Thoracic aorta (tissue), 2 donors: ENCODE data around the gene MSH3. TPM values are rescaled to one million over a fixed set of nuclear protein-coding genes. Genes with fewer than 3 reads are reported as not detected.

Experiments
- ATAC-seq: fragments of 150-250 bp; one replicate; pipeline ENCODE4 v1.8.0; 2017; ENCODE audit warnings: low read depth; ENCODE audit not compliant: insufficient number of reproducible peaks, low FRiP score
- DNase-seq: peaks from one replicate; pipeline ENCODE4 v3.0.0-alpha.2; 2020; ENCODE audit warnings: low spot score
- H3K27ac ChIP-seq, 2 donors: fragments of 200-600 bp; sonication (generic); 1 replicate in 1 of 2; 2 replicates in 1 of 2; pipeline ENCODE4 v1.5.1; 2016; ENCODE audit warnings: mild to moderate bottlenecking in 2 of 2, moderate library complexity in 2 of 2
- H3K27me3 ChIP-seq: fragments of 200-600 bp; sonication (generic); replicated peaks from 2 replicates; pipeline ENCODE4 v1.6.0; 2016; ENCODE audit warnings: mild to moderate bottlenecking; ENCODE audit not compliant: insufficient read depth
- H3K36me3 ChIP-seq: fragments of 200-600 bp; sonication (generic); one replicate; pipeline ENCODE4 v1.5.1; 2016
- H3K4me1 ChIP-seq, 2 donors: fragments of 200-600 bp; sonication (generic); 1 replicate in 1 of 2; 2 replicates in 1 of 2; pipeline versions ENCODE4 v1.5.1 to v1.6.0; 2016; ENCODE audit warnings: low read depth in 2 of 2, mild to moderate bottlenecking in 1 of 2; ENCODE audit not compliant: control insufficient read depth in 1 of 2
- H3K4me3 ChIP-seq: fragments of 200-600 bp; sonication (generic); 2 replicates; pipeline ENCODE4 v1.5.1; 2016; ENCODE audit warnings: mild to moderate bottlenecking
- H3K9me3 ChIP-seq: fragments of 200-600 bp; sonication (generic); 2 replicates; pipeline ENCODE4 v1.5.1; 2016
- CTCF ChIP-seq: fragments of 200-600 bp; sonication (generic); IDR thresholded peaks from one replicate; pipeline ENCODE4 v1.5.1; 2019; ENCODE audit warnings: antibody characterized with exemption
- total RNA-seq, 2 donors: library from RNA; depleted of rRNA; stranded (reverse); fragments of >200 nt; gene quantifications; one replicate each; pipeline versions ENCODE4 v1.1.0 to v1.2.3, GENCODE V29; 2016

MSH3 gene
- total RNA-seq, 2 donors from 2014 or later: 12.3 to 12.9 TPM

DNA sequence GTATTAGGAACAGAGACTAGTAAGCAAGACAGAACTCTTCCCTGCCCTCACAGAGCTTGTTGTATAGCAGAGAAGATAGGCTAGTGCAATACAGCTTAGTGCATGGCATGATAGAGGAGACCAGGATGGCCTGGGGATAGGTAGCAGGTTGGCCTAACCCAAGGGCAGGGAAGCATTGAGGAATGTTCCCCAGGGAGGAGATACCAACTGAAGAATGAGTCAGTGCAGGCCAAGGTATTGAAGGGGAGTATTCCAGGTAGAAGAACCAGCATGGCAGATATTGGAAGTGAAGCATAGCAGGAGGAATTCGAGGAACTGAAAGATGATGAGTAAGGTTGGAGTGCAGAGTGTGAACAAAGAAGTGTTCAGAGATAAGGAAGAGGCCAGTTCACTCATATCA, 138.9 kb downstream of the MSH3 start:
- Histone ChIP-seq H3K27ac (no peak overlapping the region), H3K4me1 (peaks cover 0 to 4% of the 10 kb centered on the region in 2 donors), H3K36me3 (peaks cover 5% of the 10 kb centered on the region), H3K9me3 (no peaks in the 10 kb centered on the region), H3K27me3 (no peaks in the 10 kb centered on the region), H3K4me3 (no peak overlapping the region)
- no peak for TF ChIP-seq CTCF
- DNase-seq (no peak), ATAC-seq (no peak)

GRCh38 chr5:80796846-80797245, 142.4 kb downstream of the MSH3 start:
- TF ChIP-seq CTCF: no peak
- Histone ChIP-seq H3K4me3 (no peak overlapping the region), H3K36me3 (peaks cover 5% of the 10 kb centered on the region), H3K4me1 (peaks cover 0 to 18% of the 10 kb centered on the region in 2 donors), H3K27me3 (no peaks in the 10 kb centered on the region), H3K27ac (no peak overlapping the region), H3K9me3 (no peaks in the 10 kb centered on the region)
- ATAC-seq (no peak), DNase-seq (no peak)

- Histone ChIP-seq H3K4me3 (no peak overlapping the region), H3K27ac (no peak overlapping the region), H3K4me1 (peaks cover 0 to 18% of the 10 kb centered on the region in 2 donors), H3K36me3 (peaks cover 5% of the 10 kb centered on the region), H3K9me3 (no peaks in the 10 kb centered on the region), H3K27me3 (no peaks in the 10 kb centered on the region)
- no peak for DNase-seq
- no peak for ATAC-seq
- no peak for TF ChIP-seq CTCF
Measured at GRCh38 chr5:80797428-80798024, 143.1 kb downstream of the MSH3 start.

DNA sequence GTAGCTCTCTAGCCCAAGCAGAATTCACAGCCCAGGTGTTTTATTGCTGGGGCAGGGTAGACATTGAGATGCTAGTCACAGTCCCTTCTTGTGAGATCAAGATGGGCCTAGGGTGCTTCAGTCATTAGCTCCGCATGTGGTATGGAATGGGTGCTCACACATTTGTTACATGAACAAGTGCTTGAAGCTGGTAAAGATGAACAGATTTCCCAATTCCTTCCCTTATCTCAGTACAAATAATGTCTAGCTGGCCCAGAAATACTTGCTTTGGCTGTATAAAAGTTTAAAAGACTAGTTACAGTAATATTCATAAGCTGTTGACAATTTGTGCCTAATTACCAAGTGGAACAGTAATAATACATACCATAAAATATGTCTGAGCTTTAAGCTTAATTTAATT, 143.7 kb downstream of the MSH3 start:
- H3K36me3 ChIP-seq: peaks cover 5% of the 10 kb centered on the region
- TF ChIP-seq CTCF: no peak
- H3K4me3 ChIP-seq: no peak overlapping the region
- H3K4me1 ChIP-seq: peaks cover 0 to 18% of the 10 kb centered on the region in 2 donors
- H3K27me3 ChIP-seq: no peaks in the 10 kb centered on the region
- DNase-seq: no peak
- no peaks in the 10 kb centered on the region for H3K9me3 ChIP-seq
- no peak overlapping the region for H3K27ac ChIP-seq
- no peak for ATAC-seq

DNA sequence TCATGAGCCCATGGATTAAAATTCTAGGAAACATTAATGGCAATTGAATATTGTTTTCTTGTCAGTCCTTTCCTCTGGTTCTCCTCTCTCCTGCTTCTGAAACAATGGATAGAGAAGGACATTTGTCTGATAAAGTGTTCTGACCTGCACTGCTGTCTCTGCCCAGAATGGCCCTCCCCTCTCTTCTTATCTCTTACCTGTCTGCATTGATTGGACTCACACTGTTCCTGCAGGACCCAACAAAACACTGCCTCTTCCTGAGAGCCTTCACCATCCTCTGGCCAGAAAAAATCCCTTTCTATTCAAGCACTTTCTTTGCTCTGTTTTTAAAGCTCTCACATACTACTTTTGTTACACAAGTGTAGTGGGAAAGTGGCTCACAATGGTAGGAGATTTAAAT, 144.2 kb downstream of the MSH3 start:
- no peaks in the 10 kb centered on the region for H3K9me3 ChIP-seq
- no peaks in the 10 kb centered on the region for H3K27me3 ChIP-seq
- no peak overlapping the region for H3K4me3 ChIP-seq
- H3K27ac ChIP-seq: no peak overlapping the region
- H3K4me1 ChIP-seq: peaks cover 0 to 18% of the 10 kb centered on the region in 2 donors
- TF ChIP-seq CTCF: no peak
- no peak for DNase-seq
- ATAC-seq: no peak
- peaks cover under 1% of the 10 kb centered on the region for H3K36me3 ChIP-seq
